GM18499 (cell line): ENCODE measurements around the gene CYBC1.

Experiments used
- ATAC-seq: cut with Tn5 transposase; IDR thresholded peaks from one replicate; pipeline ENCODE4 v1.9.1; 2021; ENCODE audit warnings: moderate number of reproducible peaks; ENCODE audit not compliant: insufficient read depth, unreplicated experiment

The CYBC1 gene

GRCh38 chr17:82436601-82437324 is 13.8 kb downstream of the CYBC1 start:
- ATAC-seq = no peak

GRCh38 chr17:82435601-82436583 is 14.7 kb downstream of the CYBC1 start:
- no peak for ATAC-seq

DNA sequence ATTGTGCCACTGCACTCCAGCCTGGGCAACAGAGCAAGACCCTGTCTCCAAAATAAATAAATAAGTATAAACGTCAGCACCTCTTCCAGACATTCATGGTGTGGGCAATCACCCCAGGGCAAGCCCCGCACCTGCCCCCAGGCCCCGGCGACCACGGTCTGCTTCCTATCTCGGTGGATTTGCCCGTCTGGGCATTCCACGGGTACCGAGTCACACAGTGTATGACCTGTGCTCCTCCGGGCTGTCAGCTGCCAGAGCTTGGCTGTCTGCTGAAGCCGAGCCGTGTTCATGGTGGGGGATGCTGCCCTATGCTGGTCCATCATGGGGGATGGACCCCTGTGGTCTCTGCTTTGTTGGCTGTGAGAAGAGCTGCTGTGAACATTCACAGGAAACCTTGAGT is 15.4 kb downstream of the CYBC1 start:
- no peak for ATAC-seq

DNA sequence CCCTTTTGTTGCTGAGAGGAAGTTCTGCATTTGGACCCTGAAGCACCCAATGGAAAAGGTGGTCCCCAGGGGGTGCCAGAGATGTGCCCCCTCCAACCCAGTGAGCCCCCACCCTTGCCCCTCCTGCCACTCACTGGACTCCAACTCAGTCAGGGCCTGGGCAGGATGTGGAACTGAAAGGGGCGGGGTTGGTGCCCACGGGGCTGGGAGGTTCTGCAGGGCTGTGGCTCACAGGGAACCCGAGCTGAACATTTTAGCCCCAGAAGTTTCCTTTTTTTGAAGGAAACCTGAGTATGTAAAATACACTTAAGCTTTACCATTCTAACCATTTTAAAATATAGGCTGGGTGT is 16.4 kb downstream of the CYBC1 start:
- ATAC-seq = no peak

GRCh38 chr17:82433560-82434215 is 16.9 kb downstream of the CYBC1 start:
- ATAC-seq = no peak

DNA sequence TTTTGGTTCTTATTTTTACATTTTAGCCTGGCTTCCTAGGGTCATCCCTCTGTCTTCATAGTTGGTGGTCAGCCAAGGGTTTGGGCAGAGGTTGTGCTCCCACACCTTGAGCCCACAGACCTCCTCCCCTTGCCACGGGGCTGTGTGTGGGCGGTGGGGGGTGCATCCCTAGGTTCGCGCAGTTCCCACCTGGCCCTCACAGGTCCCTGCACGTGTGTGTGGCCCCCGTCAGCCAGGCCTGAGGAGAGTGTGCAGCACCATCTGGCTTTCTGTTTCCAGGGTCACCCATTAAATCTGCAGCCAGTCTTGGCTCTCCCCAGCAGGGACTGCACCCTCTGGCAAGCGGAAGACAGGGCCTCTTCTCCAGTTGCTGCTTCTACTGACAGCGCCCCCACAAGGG is 18.5 kb downstream of the CYBC1 start:
- no peak for ATAC-seq

DNA sequence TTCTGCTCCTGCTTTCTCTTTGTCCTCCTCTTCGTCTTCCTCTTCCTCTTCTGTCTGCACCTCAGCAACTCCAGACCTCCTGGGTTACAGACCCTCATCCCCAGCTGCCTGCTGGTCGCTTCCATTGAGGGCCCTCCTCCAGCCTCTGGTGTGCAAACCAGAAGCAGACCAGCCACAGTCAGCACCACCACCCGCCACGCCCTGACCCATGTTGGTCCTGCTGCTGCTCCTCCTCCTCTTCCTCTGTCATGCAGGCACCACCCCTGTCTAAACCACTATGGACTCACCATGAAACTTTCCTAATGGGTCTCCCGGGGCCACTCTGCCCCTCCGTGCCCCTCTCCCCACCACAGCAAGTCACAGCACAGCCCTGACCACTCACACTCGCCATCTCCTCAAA is 20.7 kb downstream of the CYBC1 start:
- ATAC-seq = no peak

DNA sequence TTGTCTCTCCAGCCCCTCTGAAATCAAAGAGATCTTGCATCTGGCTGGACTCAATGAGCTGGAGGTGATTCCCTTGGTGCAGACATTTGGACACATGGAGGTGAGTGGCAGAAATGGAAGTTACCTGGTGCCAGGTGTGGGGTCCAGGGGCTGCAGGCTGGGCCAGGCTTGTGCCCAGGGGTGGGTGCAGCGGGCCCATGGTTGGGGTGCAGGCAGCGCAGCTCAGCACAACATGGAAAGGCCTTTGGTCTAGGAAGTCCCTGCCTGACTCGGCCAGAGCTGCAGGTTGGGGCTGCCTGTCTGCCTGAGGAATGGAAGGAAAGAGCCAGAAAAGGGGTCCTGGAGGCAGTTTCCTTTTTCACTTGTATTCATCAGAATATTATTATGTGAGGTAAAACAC is 22.0 kb downstream of the CYBC1 start:
- ATAC-seq = no peak

GRCh38 chr17:82424863-82425159 is 25.7 kb downstream of the CYBC1 start:
- ATAC-seq = no peak

DNA sequence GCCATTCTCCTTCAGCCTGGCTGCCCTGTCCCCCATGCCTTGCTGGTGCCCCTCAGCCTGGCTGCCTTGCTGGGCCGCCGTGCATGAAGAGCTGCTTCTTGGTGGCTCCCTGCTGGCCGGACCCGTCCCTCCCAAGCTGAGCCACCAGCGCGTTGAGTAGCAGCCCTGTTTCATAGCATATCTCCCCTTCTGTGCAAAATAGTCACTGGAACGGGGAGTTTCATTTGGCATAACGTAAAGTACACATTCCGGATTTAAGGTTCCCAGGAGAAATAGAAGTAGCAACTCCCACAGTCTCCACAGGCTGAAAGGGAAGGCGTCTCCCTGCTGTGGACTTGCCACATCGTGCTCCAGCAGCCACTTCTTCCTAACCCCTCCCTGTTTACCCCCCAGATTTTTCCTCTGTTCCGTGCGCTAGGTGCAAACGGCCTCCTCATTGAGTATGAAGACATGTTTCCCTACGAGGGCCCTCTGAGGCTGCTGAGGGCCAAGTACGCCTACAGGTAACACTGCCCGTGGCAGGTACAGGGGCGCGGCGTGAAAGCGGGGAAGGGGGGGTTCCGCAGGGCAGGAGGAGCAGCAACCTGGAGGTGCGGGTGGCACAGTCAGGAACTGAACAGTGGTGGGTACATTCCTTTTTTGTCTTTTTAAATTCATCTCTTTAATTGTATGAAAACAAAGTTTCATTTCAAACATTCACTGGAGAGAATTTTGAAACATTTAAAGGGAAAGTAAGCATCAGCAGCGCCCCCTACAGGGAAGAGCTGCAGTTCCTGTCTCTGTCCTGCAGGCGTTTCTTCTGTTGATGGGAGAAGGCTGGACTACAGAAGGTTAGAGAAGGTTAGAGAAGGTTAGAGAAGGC is 26.3 kb downstream of the CYBC1 start:
- no peak for ATAC-seq

GRCh38 chr17:82419540-82419939 is 31.0 kb downstream of the CYBC1 start:
- no peak for ATAC-seq

DNA sequence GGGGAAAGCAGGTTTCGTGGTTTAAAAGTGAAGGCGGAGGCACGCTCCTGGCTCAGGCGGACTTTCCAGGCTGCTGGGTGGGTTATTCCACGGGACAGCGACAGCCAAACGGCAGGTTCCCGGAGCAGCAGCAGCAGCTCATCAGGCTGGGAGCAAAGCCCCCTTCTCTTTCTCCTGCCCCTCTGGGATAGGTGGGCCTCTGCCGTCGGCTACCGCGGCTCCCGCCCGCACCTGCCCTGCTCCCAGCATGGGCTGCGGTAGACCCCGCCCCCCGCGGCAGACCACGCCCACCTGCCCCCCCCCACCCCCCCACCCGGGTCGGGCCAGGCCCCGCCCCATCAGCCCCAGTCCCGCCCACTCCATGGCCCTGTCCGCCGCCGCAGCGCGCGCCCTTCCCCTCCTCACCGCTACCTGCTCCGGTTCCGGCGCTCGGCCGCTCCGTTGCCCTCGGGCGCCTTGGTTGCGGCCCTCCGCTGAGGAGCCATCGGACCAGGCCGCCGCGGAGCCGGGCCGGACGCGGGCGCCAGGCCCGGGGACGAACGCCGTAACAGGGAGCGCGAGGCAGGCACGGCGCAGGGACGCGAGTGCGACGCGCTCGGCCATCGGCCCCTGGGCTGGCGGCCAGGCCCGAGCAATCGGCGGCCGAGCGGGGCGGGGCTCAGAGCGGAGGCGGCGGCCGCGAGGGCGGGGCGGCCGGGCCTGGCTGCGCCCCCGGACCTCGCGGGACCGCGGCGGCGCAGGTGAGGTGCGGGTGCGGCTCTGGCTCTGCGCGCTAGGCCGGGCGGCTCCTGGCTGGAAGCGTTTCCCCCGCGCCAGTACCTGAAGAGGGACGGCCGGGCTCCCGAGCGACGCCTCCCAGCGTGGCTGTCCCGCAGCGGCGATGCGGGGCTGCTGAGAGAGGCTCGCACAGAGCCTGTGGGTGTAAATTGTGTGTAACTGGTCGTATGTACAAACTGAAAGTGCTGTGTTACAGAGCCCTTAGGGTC is 32.3 kb downstream of the CYBC1 start, which contains the start of the genes HEXD and OGFOD3:
TSS of gene HEXD (plus strand) at position 347 of the 986 bp plus-strand sequence. CDS start 1,453 bp downstream, outside the sequence.
TSS of gene OGFOD3 (minus strand) at position 586 of the 986 bp plus-strand sequence. CDS start at position 485, 101 bp downstream.
- ATAC-seq = peak; percentile 51

- ATAC-seq = no peak
These were observed 33.8 kb downstream of the CYBC1 start for GRCh38 chr17:82416771-82417170.

- ATAC-seq = no peak
These were observed 34.3 kb downstream of the CYBC1 start for GRCh38 chr17:82416264-82416663.

- no peak for ATAC-seq
These were observed 34.8 kb downstream of the CYBC1 start for GRCh38 chr17:82415786-82416185.

- no peak for ATAC-seq
These were observed 35.2 kb downstream of the CYBC1 start for GRCh38 chr17:82415336-82415735.

DNA sequence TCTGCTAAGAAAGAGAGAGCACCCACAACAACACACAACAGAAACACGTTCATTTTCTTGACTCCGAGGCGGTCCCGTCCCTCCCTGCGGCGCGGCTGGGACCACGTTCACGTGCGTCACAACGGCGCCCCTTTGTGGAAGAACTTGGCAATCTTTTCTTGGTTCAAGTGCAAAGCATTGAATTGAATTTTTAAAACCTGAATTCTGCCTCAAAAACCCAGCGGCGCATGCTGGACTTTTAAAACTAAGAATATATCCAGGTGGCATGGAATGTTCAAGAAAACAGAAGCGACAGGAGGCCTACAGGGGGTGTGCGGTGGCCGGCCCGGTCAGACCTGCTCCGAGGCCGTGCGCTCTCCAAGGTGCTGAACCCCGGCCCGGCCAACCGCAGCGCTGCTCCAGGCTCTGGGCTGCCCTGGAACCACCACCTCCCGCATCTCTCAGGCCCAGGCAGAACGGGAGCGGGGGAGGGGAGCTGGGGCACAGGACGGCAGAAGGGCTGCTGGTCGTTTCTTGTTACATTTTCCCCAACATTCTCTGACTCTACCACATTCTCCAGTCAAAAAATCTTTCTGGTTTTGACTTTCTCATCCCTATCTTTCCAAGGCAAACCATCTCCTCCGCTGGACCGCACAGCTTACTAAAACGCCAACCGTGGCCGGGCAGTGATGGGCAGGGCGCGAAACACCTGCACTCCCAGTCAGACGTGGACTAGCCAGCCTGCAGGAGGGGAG is 35.8 kb downstream of the CYBC1 start:
- ATAC-seq = no peak
